Measurements from ENCODE around the gene VPS9D1. TPM values are rescaled to one million over a fixed set of nuclear protein-coding genes. Genes with fewer than 3 reads are reported as not detected.

The VPS9D1 gene
- total RNA-seq, 1 experiment from 2014 or later: 4.2 TPM

DNA sequence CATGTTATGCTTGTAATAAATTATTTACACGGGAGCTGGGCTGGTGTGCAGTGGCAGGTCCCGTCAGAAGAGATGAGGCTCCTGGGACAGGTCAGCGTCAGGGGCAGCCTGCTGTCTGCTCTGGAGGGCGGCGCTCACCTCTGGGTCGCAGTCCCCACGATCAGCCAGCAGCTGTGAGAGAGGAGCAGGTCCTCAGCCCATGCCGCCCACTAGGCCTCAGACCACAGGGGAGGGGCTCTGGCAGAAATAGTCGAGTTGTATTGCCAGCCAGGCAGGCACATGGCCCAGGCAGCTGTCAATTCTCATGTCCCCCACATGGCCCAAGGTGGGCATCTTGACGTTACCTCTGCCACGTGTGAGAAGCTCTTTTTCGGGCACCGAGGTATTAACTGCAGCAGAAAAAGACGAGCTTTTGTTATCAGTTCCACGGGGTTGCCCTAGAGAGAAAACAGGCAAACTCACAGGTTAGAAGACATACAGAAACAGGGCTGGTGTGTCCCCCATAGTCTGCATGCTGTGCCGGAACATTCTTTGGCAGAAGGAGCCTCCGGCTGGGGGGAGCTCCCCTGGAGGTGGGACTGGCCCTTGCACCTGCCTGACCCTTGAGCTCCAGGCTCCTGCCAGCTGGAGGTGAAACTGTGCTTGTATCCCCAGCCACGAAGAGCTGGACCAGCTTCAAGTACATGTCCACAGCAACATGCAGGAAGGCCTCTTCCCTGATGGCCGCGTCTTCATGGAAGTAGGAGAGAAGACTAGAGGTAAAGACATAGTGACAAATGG, 18.0 kb upstream of the VPS9D1 start:
- CTCF ChIA-PET: interaction anchor here (1.0 to 1.7 kb wide), 4 partner anchors 9 to 39 kb away, joined by 3 to 16 read pairs (median 5); no protein-coding TSS in a partner anchor
- Mint-ChIP-seq H3K9me3 (no peaks in the 10 kb centered on the region), H3K4me1 (no peaks in the 10 kb centered on the region), H3K27me3 (ENCODE audit: low read depth) (no peaks in the 10 kb centered on the region), H3K4me3 (no peak overlapping the region), H3K27ac (no peak overlapping the region), H3K36me3 (peaks cover 72% of the 10 kb centered on the region)
- TF ChIP-seq, protein P1, sequence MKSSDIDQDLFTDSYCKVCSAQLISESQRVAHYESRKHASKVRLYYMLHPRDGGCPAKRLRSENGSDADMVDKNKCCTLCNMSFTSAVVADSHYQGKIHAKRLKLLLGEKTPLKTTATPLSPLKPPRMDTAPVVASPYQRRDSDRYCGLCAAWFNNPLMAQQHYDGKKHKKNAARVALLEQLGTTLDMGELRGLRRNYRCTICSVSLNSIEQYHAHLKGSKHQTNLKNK (CRISPR knock-in tag; IDR thresholded peaks at IDR 0.05): no peak
- TF ChIP-seq ZNF416 (CRISPR knock-in tag; IDR thresholded peaks at IDR 0.05): no peak
- TF ChIP-seq, protein P2, sequence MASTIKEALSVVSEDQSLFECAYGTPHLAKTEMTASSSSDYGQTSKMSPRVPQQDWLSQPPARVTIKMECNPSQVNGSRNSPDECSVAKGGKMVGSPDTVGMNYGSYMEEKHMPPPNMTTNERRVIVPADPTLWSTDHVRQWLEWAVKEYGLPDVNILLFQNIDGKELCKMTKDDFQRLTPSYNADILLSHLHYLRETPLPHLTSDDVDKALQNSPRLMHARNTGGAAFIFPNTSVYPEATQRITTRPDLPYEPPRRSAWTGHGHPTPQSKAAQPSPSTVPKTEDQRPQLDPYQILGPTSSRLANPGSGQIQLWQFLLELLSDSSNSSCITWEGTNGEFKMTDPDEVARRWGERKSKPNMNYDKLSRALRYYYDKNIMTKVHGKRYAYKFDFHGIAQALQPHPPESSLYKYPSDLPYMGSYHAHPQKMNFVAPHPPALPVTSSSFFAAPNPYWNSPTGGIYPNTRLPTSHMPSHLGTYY (CRISPR knock-in tag; IDR thresholded peaks at IDR 0.05): no peak
- TF ChIP-seq FOXK1 (CRISPR knock-in tag; IDR thresholded peaks at IDR 0.05): no peak
- no peak for TF ChIP-seq TCF7 (CRISPR knock-in tag; IDR thresholded peaks at IDR 0.05; ENCODE audit: low read depth)
- no peak for DNase-seq (ENCODE audit: low spot score)
- POLR2A ChIA-PET: no interaction called here
- peak; percentile 36 for ATAC-seq

DNA sequence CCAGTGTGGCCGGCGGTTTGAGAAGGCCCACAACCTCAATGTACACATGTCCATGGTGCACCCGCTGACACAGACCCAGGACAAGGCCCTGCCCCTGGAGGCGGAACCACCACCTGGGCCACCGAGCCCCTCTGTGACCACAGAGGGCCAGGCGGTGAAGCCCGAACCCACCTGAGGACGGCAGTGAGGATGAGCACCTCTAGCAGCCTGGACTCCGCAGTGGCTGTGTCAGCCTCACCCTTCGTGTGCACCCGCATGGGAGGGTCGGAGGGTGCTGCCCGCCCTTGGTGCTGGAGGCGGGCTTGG, 17.3 kb upstream of the VPS9D1 start:
- Mint-ChIP-seq H3K9me3 (no peaks in the 10 kb centered on the region), H3K36me3 (peaks cover 73% of the 10 kb centered on the region), H3K27me3 (ENCODE audit: low read depth) (no peaks in the 10 kb centered on the region), H3K27ac (no peak overlapping the region), H3K4me3 (no peak overlapping the region), H3K4me1 (no peaks in the 10 kb centered on the region)
- ChIA-PET CTCF (interaction anchor here (1.5 to 1.7 kb wide), 2 partner anchors 32 to 38 kb away, joined by 6 to 16 read pairs; no protein-coding TSS in a partner anchor), POLR2A (no interaction called here)
- DNase-seq (ENCODE audit: low spot score): no peak
- no peak for ATAC-seq
- TF ChIP-seq, protein P1 (CRISPR knock-in tag; IDR thresholded peaks at IDR 0.05): no peak
- TF ChIP-seq ZNF138 (CRISPR knock-in tag; conservative IDR thresholded peaks at IDR 0.05) (no peak), RORB (CRISPR knock-in tag; IDR thresholded peaks at IDR 0.05) (no peak)

DNA sequence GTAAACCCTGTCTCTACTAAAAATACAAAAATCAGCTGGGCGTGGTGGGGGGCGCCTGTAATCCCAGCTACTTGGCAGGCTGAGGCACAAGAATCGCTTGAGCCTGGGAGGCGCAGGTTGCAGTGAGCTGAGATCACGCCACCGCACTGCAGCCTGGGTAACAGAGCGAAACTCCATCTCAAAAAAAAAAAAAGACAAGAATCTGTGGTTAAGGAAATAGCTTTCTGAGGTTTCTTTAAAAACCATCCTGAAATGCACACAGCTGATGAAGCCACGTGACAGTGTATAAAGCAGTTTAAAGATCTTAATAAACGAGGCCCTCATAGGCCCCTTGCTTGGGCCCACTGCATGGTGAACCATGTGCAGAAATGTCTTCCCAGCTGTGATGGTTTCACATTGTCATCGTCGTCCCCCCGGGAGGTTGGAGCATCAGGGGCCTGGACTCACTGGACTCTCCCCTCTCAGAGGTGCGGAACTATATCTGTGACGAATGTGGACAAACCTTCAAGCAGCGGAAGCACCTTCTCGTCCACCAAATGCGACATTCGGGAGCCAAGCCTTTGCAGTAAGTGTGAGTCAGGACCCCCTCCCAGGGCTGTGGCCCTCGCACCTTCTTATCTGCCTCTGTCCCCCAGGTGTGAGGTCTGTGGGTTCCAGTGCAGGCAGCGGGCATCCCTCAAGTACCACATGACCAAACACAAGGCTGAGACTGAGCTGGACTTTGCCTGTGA, 16.8 kb upstream of the VPS9D1 start:
- Mint-ChIP-seq H3K36me3 (peaks cover 71% of the 10 kb centered on the region), H3K27ac (no peak overlapping the region), H3K9me3 (no peaks in the 10 kb centered on the region), H3K4me1 (no peaks in the 10 kb centered on the region), H3K27me3 (ENCODE audit: low read depth) (no peaks in the 10 kb centered on the region), H3K4me3 (no peak overlapping the region)
- CTCF ChIA-PET: interaction anchor here (1.7 kb wide), 1 partner anchor 31 kb away, joined by 16 read pairs; no protein-coding TSS in a partner anchor
- DNase-seq (ENCODE audit: low spot score) (no peak), ATAC-seq (no peak)
- POLR2A ChIA-PET: interaction anchor here (0.6 to 0.7 kb wide), 2 partner anchors 652 to 1219 kb away, joined by 3 to 5 read pairs; no protein-coding TSS in a partner anchor
- no peak for TF ChIP-seq TP53 (CRISPR knock-in tag; IDR thresholded peaks at IDR 0.05)
- TF ChIP-seq, protein P3, sequence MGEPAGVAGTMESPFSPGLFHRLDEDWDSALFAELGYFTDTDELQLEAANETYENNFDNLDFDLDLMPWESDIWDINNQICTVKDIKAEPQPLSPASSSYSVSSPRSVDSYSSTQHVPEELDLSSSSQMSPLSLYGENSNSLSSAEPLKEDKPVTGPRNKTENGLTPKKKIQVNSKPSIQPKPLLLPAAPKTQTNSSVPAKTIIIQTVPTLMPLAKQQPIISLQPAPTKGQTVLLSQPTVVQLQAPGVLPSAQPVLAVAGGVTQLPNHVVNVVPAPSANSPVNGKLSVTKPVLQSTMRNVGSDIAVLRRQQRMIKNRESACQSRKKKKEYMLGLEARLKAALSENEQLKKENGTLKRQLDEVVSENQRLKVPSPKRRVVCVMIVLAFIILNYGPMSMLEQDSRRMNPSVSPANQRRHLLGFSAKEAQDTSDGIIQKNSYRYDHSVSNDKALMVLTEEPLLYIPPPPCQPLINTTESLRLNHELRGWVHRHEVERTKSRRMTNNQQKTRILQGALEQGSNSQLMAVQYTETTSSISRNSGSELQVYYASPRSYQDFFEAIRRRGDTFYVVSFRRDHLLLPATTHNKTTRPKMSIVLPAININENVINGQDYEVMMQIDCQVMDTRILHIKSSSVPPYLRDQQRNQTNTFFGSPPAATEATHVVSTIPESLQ (CRISPR knock-in tag; IDR thresholded peaks at IDR 0.05): no peak
- TF ChIP-seq TEAD1 (CRISPR knock-in tag; IDR thresholded peaks at IDR 0.05): no peak
- no peak for TF ChIP-seq GTF2I (CRISPR knock-in tag; conservative IDR thresholded peaks at IDR 0.05)
- TF ChIP-seq, protein P4, sequence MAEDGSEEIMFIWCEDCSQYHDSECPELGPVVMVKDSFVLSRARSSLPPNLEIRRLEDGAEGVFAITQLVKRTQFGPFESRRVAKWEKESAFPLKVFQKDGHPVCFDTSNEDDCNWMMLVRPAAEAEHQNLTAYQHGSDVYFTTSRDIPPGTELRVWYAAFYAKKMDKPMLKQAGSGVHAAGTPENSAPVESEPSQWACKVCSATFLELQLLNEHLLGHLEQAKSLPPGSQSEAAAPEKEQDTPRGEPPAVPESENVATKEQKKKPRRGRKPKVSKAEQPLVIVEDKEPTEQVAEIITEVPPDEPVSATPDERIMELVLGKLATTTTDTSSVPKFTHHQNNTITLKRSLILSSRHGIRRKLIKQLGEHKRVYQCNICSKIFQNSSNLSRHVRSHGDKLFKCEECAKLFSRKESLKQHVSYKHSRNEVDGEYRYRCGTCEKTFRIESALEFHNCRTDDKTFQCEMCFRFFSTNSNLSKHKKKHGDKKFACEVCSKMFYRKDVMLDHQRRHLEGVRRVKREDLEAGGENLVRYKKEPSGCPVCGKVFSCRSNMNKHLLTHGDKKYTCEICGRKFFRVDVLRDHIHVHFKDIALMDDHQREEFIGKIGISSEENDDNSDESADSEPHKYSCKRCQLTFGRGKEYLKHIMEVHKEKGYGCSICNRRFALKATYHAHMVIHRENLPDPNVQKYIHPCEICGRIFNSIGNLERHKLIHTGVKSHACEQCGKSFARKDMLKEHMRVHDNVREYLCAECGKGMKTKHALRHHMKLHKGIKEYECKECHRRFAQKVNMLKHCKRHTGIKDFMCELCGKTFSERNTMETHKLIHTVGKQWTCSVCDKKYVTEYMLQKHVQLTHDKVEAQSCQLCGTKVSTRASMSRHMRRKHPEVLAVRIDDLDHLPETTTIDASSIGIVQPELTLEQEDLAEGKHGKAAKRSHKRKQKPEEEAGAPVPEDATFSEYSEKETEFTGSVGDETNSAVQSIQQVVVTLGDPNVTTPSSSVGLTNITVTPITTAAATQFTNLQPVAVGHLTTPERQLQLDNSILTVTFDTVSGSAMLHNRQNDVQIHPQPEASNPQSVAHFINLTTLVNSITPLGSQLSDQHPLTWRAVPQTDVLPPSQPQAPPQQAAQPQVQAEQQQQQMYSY (CRISPR knock-in tag; IDR thresholded peaks at IDR 0.05): no peak
- TF ChIP-seq, protein P5, sequence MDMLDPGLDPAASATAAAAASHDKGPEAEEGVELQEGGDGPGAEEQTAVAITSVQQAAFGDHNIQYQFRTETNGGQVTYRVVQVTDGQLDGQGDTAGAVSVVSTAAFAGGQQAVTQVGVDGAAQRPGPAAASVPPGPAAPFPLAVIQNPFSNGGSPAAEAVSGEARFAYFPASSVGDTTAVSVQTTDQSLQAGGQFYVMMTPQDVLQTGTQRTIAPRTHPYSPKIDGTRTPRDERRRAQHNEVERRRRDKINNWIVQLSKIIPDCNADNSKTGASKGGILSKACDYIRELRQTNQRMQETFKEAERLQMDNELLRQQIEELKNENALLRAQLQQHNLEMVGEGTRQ (CRISPR knock-in tag; IDR thresholded peaks at IDR 0.05): no peak
- TF ChIP-seq, protein P6, sequence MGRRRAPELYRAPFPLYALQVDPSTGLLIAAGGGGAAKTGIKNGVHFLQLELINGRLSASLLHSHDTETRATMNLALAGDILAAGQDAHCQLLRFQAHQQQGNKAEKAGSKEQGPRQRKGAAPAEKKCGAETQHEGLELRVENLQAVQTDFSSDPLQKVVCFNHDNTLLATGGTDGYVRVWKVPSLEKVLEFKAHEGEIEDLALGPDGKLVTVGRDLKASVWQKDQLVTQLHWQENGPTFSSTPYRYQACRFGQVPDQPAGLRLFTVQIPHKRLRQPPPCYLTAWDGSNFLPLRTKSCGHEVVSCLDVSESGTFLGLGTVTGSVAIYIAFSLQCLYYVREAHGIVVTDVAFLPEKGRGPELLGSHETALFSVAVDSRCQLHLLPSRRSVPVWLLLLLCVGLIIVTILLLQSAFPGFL (CRISPR knock-in tag; IDR thresholded peaks at IDR 0.05; ENCODE audit: borderline replicate concordance): no peak
- no peak for TF ChIP-seq ESRRA (CRISPR knock-in tag; IDR thresholded peaks at IDR 0.05; ENCODE audit: borderline replicate concordance)
- TF ChIP-seq SP1 (CRISPR knock-in tag; conservative IDR thresholded peaks at IDR 0.05): no peak
- TF ChIP-seq, protein P7, sequence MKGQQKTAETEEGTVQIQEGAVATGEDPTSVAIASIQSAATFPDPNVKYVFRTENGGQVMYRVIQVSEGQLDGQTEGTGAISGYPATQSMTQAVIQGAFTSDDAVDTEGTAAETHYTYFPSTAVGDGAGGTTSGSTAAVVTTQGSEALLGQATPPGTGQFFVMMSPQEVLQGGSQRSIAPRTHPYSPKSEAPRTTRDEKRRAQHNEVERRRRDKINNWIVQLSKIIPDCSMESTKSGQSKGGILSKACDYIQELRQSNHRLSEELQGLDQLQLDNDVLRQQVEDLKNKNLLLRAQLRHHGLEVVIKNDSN (CRISPR knock-in tag; IDR thresholded peaks at IDR 0.05): no peak
- TF ChIP-seq NFE2L1 (CRISPR knock-in tag; IDR thresholded peaks at IDR 0.05): no peak

All from WTC11 (cell line).